HG02884 (cell line): Measurements from ENCODE around the gene ANKRD13D.
"Not testable (repeated sequence)": the region's sequence is repeated elsewhere in the genome, so short reads cannot be mapped to it uniquely, and the experiment has no call there.

Experiments
- ATAC-seq: cut with Tn5 transposase; IDR thresholded peaks from one replicate; pipeline ENCODE4 v1.9.1; 2021; ENCODE audit warnings: mild to moderate bottlenecking, moderate library complexity; ENCODE audit not compliant: unreplicated experiment

Gene ANKRD13D

GRCh38 chr11:67317205-67317887 lies 28.2 kb downstream of the ANKRD13D start:
- ATAC-seq = peak; percentile 76

- peak; percentile 14 for ATAC-seq
Observed at GRCh38 chr11:67317888-67318555, 28.9 kb downstream of the ANKRD13D start.

- ATAC-seq = not testable (repeated sequence)
Observed at GRCh38 chr11:67318876-67319275, 29.8 kb downstream of the ANKRD13D start.

GRCh38 chr11:67320011-67320410 lies 30.9 kb downstream of the ANKRD13D start:
- no peak for ATAC-seq

- ATAC-seq = no peak
Observed at GRCh38 chr11:67320691-67321090, 31.6 kb downstream of the ANKRD13D start.

GRCh38 chr11:67321313-67321871 lies 32.3 kb downstream of the ANKRD13D start:
- no peak for ATAC-seq

GRCh38 chr11:67322049-67322448 lies 32.9 kb downstream of the ANKRD13D start:
- no peak for ATAC-seq

GRCh38 chr11:67323526-67323925 lies 34.4 kb downstream of the ANKRD13D start:
- no peak for ATAC-seq

GRCh38 chr11:67332081-67332691 lies 43.1 kb downstream of the ANKRD13D start:
- ATAC-seq = no peak

GRCh38 chr11:67337257-67337656 lies 48.2 kb downstream of the ANKRD13D start:
- ATAC-seq = no peak

GRCh38 chr11:67344264-67344663 lies 55.2 kb downstream of the ANKRD13D start:
- ATAC-seq = no peak

- no peak for ATAC-seq
Observed at GRCh38 chr11:67345247-67345919, 56.3 kb downstream of the ANKRD13D start.

- ATAC-seq = no peak
Observed at GRCh38 chr11:67345920-67346819, 57.1 kb downstream of the ANKRD13D start.

- ATAC-seq = no peak
Observed at GRCh38 chr11:67347964-67348749, 59.1 kb downstream of the ANKRD13D start.

GRCh38 chr11:67349036-67349435 lies 59.9 kb downstream of the ANKRD13D start:
- no peak for ATAC-seq

GRCh38 chr11:67349457-67349856 lies 60.4 kb downstream of the ANKRD13D start:
- no peak for ATAC-seq

- no peak for ATAC-seq
Observed at GRCh38 chr11:67349928-67350465, 60.9 kb downstream of the ANKRD13D start.

- no peak for ATAC-seq
Observed at GRCh38 chr11:67351275-67352005, 62.3 kb downstream of the ANKRD13D start.
